IPS-11a (cell line): ENCODE results near the gene TVP23B.
"Not testable (repeated sequence)": the region's sequence is repeated elsewhere in the genome, so short reads cannot be mapped to it uniquely, and the experiment has no call there.

ENCODE experiments used
- H3K4me3 ChIP-seq: one replicate; pipeline ENCODE4 v1.5.1; 2013; ENCODE audit warnings: low read depth, low read length, control low read depth

TVP23B gene

DNA sequence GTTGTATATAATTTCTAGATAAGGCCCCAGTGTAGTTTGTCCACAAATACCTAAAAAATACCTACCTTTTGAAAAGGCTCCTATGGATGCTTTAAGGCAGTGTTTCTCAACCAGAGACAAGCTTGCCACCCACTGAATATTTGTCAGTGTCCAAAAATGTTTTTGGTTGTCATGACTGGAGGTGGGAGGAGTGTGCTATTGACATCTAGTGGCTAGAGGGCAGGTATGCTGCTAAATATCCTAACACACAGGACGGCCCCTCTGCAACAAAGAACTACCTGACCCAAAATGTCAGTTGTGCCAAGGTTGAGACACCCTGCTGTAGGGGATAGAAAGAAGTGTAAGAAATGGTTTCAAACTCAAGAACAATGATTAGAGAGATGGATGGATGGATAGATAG lies 10.4 kb downstream of the TVP23B start:
- not testable (repeated sequence) for H3K4me3 ChIP-seq

DNA sequence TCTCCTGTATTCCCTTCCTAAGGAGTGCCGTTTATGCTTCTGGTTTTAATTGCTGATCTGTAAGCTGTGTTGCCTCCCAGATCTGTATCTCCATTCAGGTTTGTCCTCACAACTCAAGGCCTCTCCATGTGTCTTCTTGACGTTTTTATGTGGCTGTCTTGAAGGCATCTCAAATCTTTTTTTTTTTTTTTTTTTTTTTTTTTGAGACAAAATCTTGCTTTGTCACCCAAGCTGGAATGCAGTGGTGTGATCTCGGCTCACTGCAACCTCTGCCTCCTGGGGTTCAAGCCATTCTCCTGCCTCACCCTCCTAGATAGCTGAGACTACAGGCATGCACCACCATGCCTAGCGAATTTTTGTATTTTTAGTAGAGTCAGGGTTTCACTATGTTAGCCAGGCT lies 13.9 kb downstream of the TVP23B start:
- not testable (repeated sequence) for H3K4me3 ChIP-seq

DNA sequence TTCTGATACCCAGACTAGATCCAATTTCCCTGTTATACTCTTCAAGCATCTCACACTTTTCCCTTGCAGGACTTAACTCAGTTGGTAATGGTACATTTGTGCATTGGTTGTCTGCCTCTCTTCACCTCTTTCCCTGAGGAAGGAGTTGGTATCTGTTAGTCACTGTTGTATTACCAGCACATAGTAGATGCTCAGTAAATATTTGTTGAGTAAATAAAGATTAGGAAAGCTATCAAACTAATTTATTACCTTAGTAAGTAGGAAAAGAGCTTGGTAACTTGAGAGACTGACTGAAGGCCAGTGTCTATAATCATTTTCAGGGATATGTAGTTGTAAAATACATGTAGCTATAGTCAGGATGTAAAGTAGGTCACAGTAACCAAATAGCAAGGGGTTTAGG lies 15.9 kb downstream of the TVP23B start:
- H3K4me3 ChIP-seq = not testable (repeated sequence)

DNA sequence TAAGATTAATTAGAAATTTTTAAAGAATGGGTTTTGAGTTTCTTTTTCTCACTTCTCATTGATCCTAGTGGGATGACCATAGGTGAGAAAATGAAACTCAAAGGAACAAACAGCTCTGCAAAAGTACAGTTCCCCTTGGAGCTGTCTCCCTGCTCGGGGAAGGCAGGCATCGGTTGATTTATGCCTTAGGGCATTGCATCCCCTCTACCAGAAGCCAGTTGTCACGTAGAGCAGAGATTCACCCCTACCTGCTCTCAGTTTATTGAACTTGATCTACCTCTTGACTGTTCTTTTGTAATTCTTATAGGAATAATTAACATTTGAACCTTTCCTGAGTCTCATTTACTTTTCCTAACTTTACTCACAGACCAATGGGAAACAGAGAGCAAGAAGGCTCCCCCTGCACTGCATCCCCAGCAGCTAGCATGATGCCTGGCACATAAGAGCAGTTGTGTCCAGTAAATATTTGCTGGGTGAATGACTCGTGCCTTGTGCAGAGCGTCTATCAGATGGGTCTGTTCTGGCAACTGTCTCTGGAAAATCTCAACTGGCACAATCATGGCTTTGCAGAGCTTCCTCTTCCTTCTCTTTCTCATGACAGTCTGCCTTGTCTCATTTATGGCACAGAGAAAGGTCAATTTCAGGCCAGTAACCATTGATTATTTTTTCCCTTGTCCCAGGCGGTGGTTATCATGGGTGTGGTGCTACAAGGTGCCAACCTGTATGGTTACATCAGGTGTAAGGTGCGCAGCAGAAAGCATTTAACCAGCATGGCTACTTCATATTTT lies 22.7 kb downstream of the TVP23B start:
- not testable (repeated sequence) for H3K4me3 ChIP-seq

DNA sequence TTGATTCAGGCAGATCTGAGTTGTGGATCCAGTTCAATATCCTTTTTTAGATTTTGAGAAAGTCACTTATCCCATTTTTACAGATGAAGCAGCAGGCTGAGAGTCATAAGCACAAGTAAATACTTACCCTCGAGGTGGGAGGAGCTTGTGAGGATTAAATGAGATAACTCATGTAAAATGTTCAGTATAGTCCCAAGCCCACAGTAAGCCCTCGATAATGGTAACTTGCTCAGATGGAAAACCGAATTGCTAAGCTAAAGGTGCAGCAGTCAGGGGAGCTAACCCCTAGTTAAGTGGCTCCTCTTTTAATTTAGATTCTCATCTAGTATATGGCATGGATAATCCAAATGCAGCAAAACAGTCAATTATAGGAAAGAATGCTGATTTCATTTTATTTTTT lies 34.9 kb downstream of the TVP23B start:
- not testable (repeated sequence) for H3K4me3 ChIP-seq

DNA sequence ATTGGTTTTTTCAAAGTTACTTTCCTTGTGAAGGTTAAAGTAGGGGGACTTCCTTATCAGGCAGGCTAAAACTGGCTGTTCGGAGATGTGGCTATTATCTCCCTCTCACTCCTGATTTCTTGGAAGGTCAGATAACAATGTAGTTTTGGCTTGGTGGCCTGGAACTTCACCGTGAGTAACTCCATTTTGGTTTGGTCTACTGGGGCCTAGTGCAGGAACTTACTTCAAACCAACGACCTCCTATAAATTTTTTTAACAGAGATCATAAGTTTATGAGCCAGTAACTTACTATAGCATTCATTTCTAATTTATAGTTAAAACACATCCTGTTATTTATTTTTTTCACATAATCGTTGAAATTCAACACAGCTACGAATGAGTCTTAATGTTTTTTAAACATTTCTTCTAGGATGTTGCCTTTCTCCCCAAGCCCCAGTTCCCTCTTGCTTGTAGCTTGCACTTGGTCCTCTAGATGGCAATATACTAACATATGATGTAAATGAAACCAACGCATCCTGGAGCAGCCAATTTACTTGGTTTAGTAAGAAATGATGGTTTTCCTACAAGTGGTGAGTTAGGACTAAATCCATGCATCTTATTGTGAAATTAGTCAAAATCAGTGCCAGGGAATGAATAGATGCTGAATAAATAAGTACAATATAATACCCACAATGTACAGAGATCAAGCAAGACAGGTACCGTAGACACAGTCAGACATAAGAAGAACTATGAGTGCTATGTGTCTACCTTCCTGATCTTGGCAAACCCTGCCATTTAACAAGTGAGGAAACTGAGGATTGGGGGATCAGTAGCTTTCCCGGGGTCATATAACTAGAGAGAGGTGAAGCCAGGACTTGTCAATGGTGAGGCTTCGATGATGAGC lies 35.7 kb downstream of the TVP23B start:
- not testable (repeated sequence) for H3K4me3 ChIP-seq

DNA sequence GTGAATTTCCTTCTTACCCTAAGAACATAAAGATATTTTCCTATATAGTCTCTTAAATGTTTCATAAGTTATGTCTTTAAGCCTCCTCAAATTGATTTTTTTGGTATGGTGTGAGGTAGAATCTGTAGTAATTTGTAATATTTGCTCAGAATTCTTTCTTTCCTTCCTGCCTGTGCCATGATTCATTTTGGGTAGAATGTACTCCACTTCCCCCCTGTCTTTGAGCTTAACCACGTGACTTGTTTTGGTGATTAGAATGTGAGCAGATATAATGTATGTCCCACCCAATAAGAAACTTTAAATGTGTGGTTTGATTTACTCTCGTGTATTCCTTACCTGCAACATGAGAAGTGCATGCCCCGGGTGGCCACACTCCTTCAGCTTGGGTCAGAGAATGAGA lies 40.4 kb downstream of the TVP23B start:
- not testable (repeated sequence) for H3K4me3 ChIP-seq

DNA sequence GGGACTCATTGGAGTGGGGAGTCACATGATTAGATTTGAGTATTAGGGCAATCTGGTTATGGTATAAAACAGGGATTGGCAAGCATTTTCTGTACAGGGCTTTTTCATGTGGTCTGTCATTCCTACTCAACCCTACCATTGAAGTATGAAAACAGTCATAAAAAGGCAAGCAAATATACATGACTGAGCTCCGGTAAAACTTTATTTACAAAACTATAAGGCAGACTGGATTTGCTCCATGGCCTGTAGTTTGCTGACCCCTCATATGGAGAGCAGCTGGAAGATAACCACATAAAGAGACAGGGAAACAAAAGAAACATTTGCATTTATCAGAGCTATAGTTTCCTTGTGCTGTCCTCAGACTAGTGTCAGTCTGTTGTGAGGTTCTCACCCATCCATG lies 46.6 kb downstream of the TVP23B start:
- H3K4me3 ChIP-seq = not testable (repeated sequence)

DNA sequence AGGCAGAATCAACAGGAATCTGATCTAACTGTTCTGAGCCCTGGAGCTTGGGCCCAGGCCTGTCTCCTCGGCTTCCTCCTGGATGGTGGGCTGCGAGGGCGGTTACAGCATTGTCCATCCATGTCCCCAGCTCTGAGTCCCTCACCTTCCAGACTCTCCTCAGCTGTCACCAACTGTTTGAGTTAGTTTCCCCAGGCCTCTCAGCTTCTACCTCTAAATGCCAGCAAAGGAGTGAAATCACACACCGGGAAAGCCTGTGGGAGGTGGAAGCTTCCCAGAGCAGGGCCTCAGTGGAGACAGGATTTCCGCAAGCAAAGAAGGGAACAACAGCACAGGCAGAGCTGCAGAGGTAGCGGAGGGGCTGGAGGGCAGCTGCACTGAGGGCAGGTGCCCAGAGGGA lies 67.5 kb downstream of the TVP23B start:
- no peak overlapping the region for H3K4me3 ChIP-seq

DNA sequence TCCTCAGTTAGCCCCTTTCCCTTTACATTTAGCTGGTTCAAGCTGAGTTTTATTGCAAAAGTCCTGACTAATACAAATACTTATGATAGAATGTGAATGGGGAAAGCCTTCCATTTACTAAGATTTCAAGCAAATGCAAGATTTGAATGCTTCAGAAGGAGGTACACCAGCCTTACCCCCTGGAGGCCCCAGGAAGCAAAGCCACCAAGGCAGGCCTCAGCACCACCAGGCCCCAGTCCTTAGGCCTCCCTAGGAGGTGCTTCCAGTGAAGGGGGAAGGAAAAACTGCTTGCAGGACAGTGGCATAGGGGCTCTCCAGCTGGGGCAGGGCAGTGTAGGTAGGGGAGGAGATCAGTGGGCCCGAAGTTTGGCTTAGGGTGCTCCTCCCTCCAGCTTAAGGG lies 69.7 kb downstream of the TVP23B start:
- H3K4me3 ChIP-seq = no peak overlapping the region

DNA sequence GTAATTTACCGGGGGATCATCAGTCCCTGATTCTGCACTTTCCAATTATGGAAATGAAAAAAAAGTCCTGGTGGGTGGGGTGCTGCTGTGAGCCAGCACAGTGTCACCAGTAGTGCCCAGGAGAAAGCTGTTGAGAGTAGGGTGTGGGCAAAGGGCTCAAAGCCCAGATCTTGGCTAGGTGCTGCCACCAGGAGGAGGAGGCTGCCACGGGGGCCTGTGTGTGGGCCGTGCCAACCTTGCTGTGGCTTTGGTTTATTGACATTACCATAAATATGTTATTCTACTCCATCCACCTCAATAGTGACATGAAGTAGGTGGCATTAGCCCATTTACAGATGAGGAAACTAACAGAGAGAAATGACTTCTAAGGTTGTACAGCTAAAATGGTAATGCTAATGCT lies 70.2 kb downstream of the TVP23B start:
- no peak overlapping the region for H3K4me3 ChIP-seq

DNA sequence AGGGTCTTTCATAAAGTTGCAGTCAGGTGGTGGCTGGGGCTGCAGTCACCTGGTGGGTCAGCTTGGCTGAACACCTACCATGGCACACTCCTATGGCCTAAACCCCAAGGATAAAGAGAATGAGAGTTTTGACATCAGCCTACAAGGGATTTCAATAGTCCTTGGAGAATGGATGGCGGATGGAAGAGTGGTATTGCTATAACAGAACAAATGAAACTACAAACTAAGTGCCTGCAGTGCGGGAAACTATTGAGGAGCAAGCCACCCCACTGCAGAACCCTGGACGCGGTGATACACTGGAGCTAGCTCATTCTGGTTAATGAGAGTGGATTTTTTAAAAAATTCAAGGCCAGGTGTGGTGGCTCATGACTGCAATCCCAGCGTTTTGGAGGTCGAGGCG lies 74.0 kb downstream of the TVP23B start:
- H3K4me3 ChIP-seq = no peak overlapping the region

DNA sequence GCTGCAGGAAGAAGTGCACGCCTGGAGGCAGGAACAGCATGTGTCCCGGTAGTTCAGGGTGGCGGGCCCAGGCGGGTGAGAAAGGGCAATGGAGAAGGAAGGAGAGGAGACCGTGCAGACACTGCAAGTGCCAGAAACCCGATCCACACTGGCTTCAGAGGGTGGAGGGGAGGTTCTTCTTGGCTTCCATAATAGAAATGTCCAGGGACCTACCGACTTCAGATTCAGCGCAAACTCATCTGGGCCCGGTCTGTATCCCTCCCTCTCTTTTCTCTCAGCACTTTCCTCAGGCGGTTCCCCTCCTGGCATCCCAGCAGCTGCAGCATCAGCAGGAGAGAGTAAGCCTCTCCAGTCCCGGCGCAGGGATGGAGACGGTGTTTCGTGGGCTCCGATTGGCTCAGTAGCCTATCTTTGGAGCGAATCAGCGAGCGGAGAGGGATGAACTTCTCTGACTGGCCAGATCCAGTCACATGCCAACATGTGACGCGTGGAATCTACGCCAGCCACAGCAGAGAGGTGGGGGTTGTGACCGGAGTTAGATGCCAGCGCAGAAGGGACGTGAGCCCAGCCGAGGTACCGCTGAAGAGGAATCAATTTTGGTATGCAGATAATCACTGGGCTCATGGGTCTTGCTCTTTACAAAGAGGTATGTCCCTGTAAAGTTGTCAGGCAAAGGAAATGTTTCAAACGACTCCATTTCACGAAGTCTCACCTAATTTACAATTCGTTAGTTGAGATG lies 75.0 kb downstream of the TVP23B start:
- H3K4me3 ChIP-seq = peak overlapping the region; percentile 84
